K562 (cell line): ENCODE results near the gene THADA. TPM values are rescaled to one million over a fixed set of nuclear protein-coding genes. Genes with fewer than 3 reads are reported as not detected.

Source experiments
- ETV1 ChIP-seq: fragments of 450-650 bp; conservative IDR thresholded peaks from 2 replicates; pipeline ENCODE4 v1.6.1; 2016; ENCODE audit warnings: missing genetic modification characterization, control low read depth, low read depth, missing compliant biosample characterization
- MCM7 ChIP-seq, 2 experiments: fragments of 450-650 bp; IDR thresholded peaks; 2 replicates each; pipeline ENCODE4 v1.6.1; 2016 to 2018
- PBX2 ChIP-seq, 2 experiments: IDR thresholded peaks in 1 of 2; conservative IDR thresholded peaks in 1 of 2; 2 replicates each; pipeline ENCODE4 v1.6.1; 2016; ENCODE audit warnings: low read depth in 2 of 2, mild to moderate bottlenecking in 1 of 2, missing compliant biosample characterization in 1 of 2, missing genetic modification characterization in 1 of 2, moderate library complexity in 1 of 2
- PKNOX1 ChIP-seq: fragments of 450-650 bp; IDR thresholded peaks from 2 replicates; pipeline ENCODE4 v1.6.1; 2016
- PTRF ChIP-seq: fragments of 450-650 bp; IDR thresholded peaks from 2 replicates; pipeline ENCODE4 v1.6.1; 2016; ENCODE audit warnings: mild to moderate bottlenecking, missing genetic modification characterization, missing compliant biosample characterization
- REST ChIP-seq, 2 experiments: fragments of 450-650 bp; formaldehyde crosslinking in 1 of 2; IDR thresholded peaks; 2 replicates each; pipeline versions ENCODE4 v1.4.0 to v1.6.1; 2014 to 2020; ENCODE audit warnings: mild to moderate bottlenecking in 2 of 2, borderline replicate concordance in 1 of 2, low read depth in 1 of 2
- polyA plus RNA-seq, 8 experiments: library from polyadenylated mRNA; depleted of rRNA in 4 of 8; stranded (reverse) in 5 of 8; unstranded in 3 of 8; fragments of >200 nt; fragmentation: Nextera tagmentation in 2 of 8; fragmentation: Illumina TruSeq in 1 of 8; extraction: Ambion mirVana in 2 of 8; extraction: Trizol in 1 of 8; gene quantifications; 2 replicates each; pipeline versions ENCODE4 v1.2.1 to v1.2.3, GENCODE V29; 2011 to 2014; ENCODE audit warnings: inconsistent platforms in 1 of 8, missing spikeins in 1 of 8
- total RNA-seq, 7 experiments: library from RNA; depleted of rRNA in 6 of 7; stranded (reverse); fragments of >200 nt in 6 of 7; fragmentation: Illumina TruSeq in 2 of 7; extraction: Trizol in 2 of 7; gene quantifications; 2 replicates each; pipeline versions ENCODE4 v1.2.1 to v1.2.3, GENCODE V29; 2011 to 2021; ENCODE audit warnings: low replicate concordance in 1 of 7

Gene THADA
- total and polyA plus RNA-seq, 9 of the 15 experiments (the other 6 are each of a cell fraction or from before 2014, with no cell fraction given), result 17.8 to 34.7 (median 31.9) TPM

- TF ChIP-seq REST (IDR thresholded peaks at IDR 0.05; ENCODE audit: borderline replicate concordance), result no peak
- no peak for TF ChIP-seq REST (CRISPR knock-in tag; IDR thresholded peaks at IDR 0.05; ENCODE audit: low read depth)
- peak; percentile 35; the same call in 1 of the 2 replicates for TF ChIP-seq PKNOX1
- no peak for TF ChIP-seq ETV1
- TF ChIP-seq MCM7 (IDR thresholded peaks at IDR 0.05), result no peak
- TF ChIP-seq PBX2 (CRISPR knock-in tag; IDR thresholded peaks at IDR 0.05; ENCODE audit: low read depth), result no peak
- TF ChIP-seq PBX2 (tag; conservative IDR thresholded peaks at IDR 0.05; ENCODE audit: low read depth), result 0 out of 2 replicates have a peak, but pooled peaks have one; percentile 21
- no peak for TF ChIP-seq PTRF
These were observed 190.0 kb downstream of the THADA start (continued) for GRCh38 chr2:43405829-43406228.
